MM.1S (cell line): Measurements from ENCODE around the gene UBAC2.

Source experiments
- CTCF ChIP-seq: fragments of 300-600 bp; sonication (generic); IDR thresholded peaks from 2 replicates; pipeline ENCODE4 v1.5.1; 2016; ENCODE audit warnings: antibody characterized with exemption, low read length, mixed read lengths
- EZH2 ChIP-seq: fragments of 300-600 bp; sonication (generic); optimal IDR thresholded peaks from 2 replicates; pipeline ENCODE3; 2017; ENCODE audit warnings: low read depth, mild to moderate bottlenecking, antibody characterized with exemption, low read length, mixed read lengths
- EZH2phosphoT487 ChIP-seq: fragments of 300-600 bp; sonication (generic); IDR thresholded peaks from 2 replicates; pipeline ENCODE4 v1.6.1; 2018; ENCODE audit warnings: antibody characterized with exemption, low read length

- no peak for TF ChIP-seq EZH2phosphoT487
- TF ChIP-seq CTCF, result no peak
- TF ChIP-seq EZH2, result no peak
Observed at GRCh38 chr13:99399623-99399974, 198.9 kb downstream of the UBAC2 start.
